K562 (cell line): ENCODE results near the gene C2orf76. TPM values are rescaled to one million over a fixed set of nuclear protein-coding genes. Genes with fewer than 3 reads are reported as not detected.
A peak's percentile ranks its signal among the peaks of the same experiment; 100 is the strongest.

ENCODE experiments used
- BRD4 ChIP-seq: fragments of 200-600 bp; sonication (generic); IDR thresholded peaks from 2 replicates; pipeline ENCODE4 v1.6.1; 2017; ENCODE audit warnings: inconsistent platforms
- C11orf30 ChIP-seq: fragments of 450-650 bp; IDR thresholded peaks from 2 replicates; pipeline ENCODE4 v1.6.1; 2016; ENCODE audit warnings: low read depth, mild to moderate bottlenecking
- CHCHD3 ChIP-seq: fragments of 250-450 bp; sonication (Bioruptor Pico); IDR thresholded peaks from 2 replicates; pipeline ENCODE4 v2.1.2; 2022; ENCODE audit warnings: mild to moderate bottlenecking
- DLX4 ChIP-seq: fragments of 250-450 bp; sonication (Bioruptor Pico); IDR thresholded peaks from 2 replicates; pipeline ENCODE4 v1.6.1; 2021; ENCODE audit warnings: mild to moderate bottlenecking
- HMG20B ChIP-seq: fragments of 250-450 bp; sonication (Bioruptor Pico); IDR thresholded peaks from 2 replicates; pipeline ENCODE4 v1.5.0; 2021; ENCODE audit warnings: mild to moderate bottlenecking
- HNRNPUL1 ChIP-seq: fragments of 200-400 bp; formaldehyde crosslinking; IDR thresholded peaks from 2 replicates; pipeline ENCODE4 v1.6.1; 2017; ENCODE audit warnings: low read length
- LEF1 ChIP-seq: fragments of 450-650 bp; IDR thresholded peaks from 2 replicates; pipeline ENCODE4 v1.6.1; 2016; ENCODE audit warnings: mild to moderate bottlenecking
- MAZ ChIP-seq, 2 experiments: fragments of 450-650 bp in 1 of 2; sonication (generic) in 1 of 2; formaldehyde crosslinking; IDR thresholded peaks in 1 of 2; conservative IDR thresholded peaks in 1 of 2; 2 replicates each; pipeline versions ENCODE4 v1.4.0 to v1.5.0; 2020; ENCODE audit warnings: mild to moderate bottlenecking in 1 of 2, missing genetic modification reagents in 1 of 2
- NCOA6 ChIP-seq: fragments of 450-650 bp; IDR thresholded peaks from 2 replicates; pipeline ENCODE4 v1.6.1; 2017; ENCODE audit warnings: mild to moderate bottlenecking
- RUNX1 ChIP-seq: sonication (generic); IDR thresholded peaks from 2 replicates; pipeline ENCODE4 v1.6.1; 2016; ENCODE audit warnings: antibody characterized with exemption, low read depth
- SIN3A ChIP-seq, 2 experiments: fragments of 150-350 bp in 1 of 2; IDR thresholded peaks; 2 replicates each; pipeline ENCODE4 v1.6.1; 2011 to 2016; ENCODE audit warnings: borderline replicate concordance in 2 of 2, low read depth in 2 of 2, low read length in 2 of 2, mild to moderate bottlenecking in 2 of 2, moderate library complexity in 2 of 2; ENCODE audit not compliant: control insufficient read depth in 1 of 2
- THRB ChIP-seq: fragments of 450-650 bp; formaldehyde crosslinking; conservative IDR thresholded peaks from 2 replicates; pipeline ENCODE4 v1.4.0; 2022; ENCODE audit warnings: mild to moderate bottlenecking, missing genetic modification characterization
- TRIM24 ChIP-seq, 2 experiments: fragments of 450-650 bp; IDR thresholded peaks; 2 replicates each; pipeline ENCODE4 v1.6.1; 2016
- ZNF134 ChIP-seq: fragments of 250-450 bp; sonication (Bioruptor Pico); conservative IDR thresholded peaks from 2 replicates; pipeline ENCODE4 v1.4.0; 2020
- polyA plus RNA-seq, 8 experiments: library from polyadenylated mRNA; depleted of rRNA in 4 of 8; stranded (reverse) in 5 of 8; unstranded in 3 of 8; fragments of >200 nt; fragmentation: Nextera tagmentation in 2 of 8; fragmentation: Illumina TruSeq in 1 of 8; extraction: Ambion mirVana in 2 of 8; extraction: Trizol in 1 of 8; gene quantifications; 2 replicates each; pipeline versions ENCODE4 v1.2.1 to v1.2.3, GENCODE V29; 2011 to 2014; ENCODE audit warnings: inconsistent platforms in 1 of 8, missing spikeins in 1 of 8
- total RNA-seq, 7 experiments: library from RNA; depleted of rRNA in 6 of 7; stranded (reverse); fragments of >200 nt in 6 of 7; fragmentation: Illumina TruSeq in 2 of 7; extraction: Trizol in 2 of 7; gene quantifications; 2 replicates each; pipeline versions ENCODE4 v1.2.1 to v1.2.3, GENCODE V29; 2011 to 2021; ENCODE audit warnings: low replicate concordance in 1 of 7
- TF ChIP-seq, protein P1 (sequence below): conservative IDR thresholded peaks from 2 replicates; pipeline ENCODE4 v1.6.1; 2011; ENCODE audit warnings: low read depth, mild to moderate bottlenecking, low read length; ENCODE audit not compliant: control insufficient read depth
- TF ChIP-seq, protein P2 (sequence below): sonication (generic); formaldehyde crosslinking; IDR thresholded peaks from 2 replicates; pipeline ENCODE4 v1.8.1; 2023; ENCODE audit warnings: missing genetic modification reagents, mild to moderate bottlenecking, borderline replicate concordance
- TF ChIP-seq, protein P3 (sequence below): sonication (generic); formaldehyde crosslinking; IDR thresholded peaks from 2 replicates; pipeline ENCODE4 v1.8.0; 2022; ENCODE audit warnings: mild to moderate bottlenecking, low read depth, missing genetic modification reagents

Gene C2orf76
- total and polyA plus RNA-seq, 9 of the 15 experiments (the other 6 are each of a cell fraction or from before 2014, with no cell fraction given), result 4.8 to 26.2 (median 14.5) TPM

- no peak for TF ChIP-seq THRB (CRISPR knock-in tag)
- peak; percentile 55 to 57; a peak in 3 of 4 replicates for TF ChIP-seq TRIM24 (IDR thresholded peaks at IDR 0.05)
- TF ChIP-seq SIN3A (IDR thresholded peaks at IDR 0.05; ENCODE audit: borderline replicate concordance in 2 of 2, control insufficient read depth in 1 of 2, low read depth in 2 of 2, low read length in 2 of 2), result no peak
- TF ChIP-seq, protein P1, sequence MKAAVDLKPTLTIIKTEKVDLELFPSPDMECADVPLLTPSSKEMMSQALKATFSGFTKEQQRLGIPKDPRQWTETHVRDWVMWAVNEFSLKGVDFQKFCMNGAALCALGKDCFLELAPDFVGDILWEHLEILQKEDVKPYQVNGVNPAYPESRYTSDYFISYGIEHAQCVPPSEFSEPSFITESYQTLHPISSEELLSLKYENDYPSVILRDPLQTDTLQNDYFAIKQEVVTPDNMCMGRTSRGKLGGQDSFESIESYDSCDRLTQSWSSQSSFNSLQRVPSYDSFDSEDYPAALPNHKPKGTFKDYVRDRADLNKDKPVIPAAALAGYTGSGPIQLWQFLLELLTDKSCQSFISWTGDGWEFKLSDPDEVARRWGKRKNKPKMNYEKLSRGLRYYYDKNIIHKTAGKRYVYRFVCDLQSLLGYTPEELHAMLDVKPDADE, result no peak
- TF ChIP-seq NCOA6, result no peak
- TF ChIP-seq, protein P2, sequence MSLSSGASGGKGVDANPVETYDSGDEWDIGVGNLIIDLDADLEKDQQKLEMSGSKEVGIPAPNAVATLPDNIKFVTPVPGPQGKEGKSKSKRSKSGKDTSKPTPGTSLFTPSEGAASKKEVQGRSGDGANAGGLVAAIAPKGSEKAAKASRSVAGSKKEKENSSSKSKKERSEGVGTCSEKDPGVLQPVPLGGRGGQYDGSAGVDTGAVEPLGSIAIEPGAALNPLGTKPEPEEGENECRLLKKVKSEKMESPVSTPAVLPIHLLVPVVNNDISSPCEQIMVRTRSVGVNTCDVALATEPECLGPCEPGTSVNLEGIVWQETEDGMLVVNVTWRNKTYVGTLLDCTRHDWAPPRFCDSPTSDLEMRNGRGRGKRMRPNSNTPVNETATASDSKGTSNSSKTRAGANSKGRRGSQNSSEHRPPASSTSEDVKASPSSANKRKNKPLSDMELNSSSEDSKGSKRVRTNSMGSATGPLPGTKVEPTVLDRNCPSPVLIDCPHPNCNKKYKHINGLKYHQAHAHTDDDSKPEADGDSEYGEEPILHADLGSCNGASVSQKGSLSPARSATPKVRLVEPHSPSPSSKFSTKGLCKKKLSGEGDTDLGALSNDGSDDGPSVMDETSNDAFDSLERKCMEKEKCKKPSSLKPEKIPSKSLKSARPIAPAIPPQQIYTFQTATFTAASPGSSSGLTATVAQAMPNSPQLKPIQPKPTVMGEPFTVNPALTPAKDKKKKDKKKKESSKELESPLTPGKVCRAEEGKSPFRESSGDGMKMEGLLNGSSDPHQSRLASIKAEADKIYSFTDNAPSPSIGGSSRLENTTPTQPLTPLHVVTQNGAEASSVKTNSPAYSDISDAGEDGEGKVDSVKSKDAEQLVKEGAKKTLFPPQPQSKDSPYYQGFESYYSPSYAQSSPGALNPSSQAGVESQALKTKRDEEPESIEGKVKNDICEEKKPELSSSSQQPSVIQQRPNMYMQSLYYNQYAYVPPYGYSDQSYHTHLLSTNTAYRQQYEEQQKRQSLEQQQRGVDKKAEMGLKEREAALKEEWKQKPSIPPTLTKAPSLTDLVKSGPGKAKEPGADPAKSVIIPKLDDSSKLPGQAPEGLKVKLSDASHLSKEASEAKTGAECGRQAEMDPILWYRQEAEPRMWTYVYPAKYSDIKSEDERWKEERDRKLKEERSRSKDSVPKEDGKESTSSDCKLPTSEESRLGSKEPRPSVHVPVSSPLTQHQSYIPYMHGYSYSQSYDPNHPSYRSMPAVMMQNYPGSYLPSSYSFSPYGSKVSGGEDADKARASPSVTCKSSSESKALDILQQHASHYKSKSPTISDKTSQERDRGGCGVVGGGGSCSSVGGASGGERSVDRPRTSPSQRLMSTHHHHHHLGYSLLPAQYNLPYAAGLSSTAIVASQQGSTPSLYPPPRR (CRISPR knock-in tag), result no peak
- TF ChIP-seq BRD4, result no peak
- TF ChIP-seq HMG20B (CRISPR knock-in tag), result no peak
- no peak for TF ChIP-seq HNRNPUL1
- peak in 1 of 2 experiments; percentile 89; a peak in 2 of 4 replicates for TF ChIP-seq MAZ (CRISPR knock-in tag; conservative IDR thresholded peaks at IDR 0.05 in 1 of 2, IDR thresholded peaks at IDR 0.05 in 1 of 2)
- TF ChIP-seq RUNX1, result no peak
- TF ChIP-seq CHCHD3, result no peak
- TF ChIP-seq LEF1, result no peak
- TF ChIP-seq, protein P3, sequence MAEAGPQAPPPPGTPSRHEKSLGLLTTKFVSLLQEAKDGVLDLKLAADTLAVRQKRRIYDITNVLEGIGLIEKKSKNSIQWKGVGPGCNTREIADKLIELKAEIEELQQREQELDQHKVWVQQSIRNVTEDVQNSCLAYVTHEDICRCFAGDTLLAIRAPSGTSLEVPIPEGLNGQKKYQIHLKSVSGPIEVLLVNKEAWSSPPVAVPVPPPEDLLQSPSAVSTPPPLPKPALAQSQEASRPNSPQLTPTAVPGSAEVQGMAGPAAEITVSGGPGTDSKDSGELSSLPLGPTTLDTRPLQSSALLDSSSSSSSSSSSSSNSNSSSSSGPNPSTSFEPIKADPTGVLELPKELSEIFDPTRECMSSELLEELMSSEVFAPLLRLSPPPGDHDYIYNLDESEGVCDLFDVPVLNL (CRISPR knock-in tag), result no peak
- no peak for TF ChIP-seq C11orf30
- TF ChIP-seq DLX4 (CRISPR knock-in tag), result no peak
- TF ChIP-seq ZNF134 (CRISPR knock-in tag), result peak; percentile 74
Measured at GRCh38 chr2:119338826-119339561, 27.6 kb downstream of the C2orf76 start (continued).
